Measurements from ENCODE around the gene TMCC2.

The TMCC2 gene

GRCh38 chr1:205255941-205256780 is 28.4 kb downstream of the TMCC2 start:
- H3K27me3 ChIP-seq (ENCODE audit: insufficient read depth, poor library complexity, severe bottlenecking): no peaks in the 10 kb centered on the region
- TF ChIP-seq POLR2AphosphoS5 (IDR thresholded peaks at IDR 0.05; ENCODE audit: low read depth) (no peak), CTCF (IDR thresholded peaks at IDR 0.05; ENCODE audit: insufficient read depth, low read length) (peak; percentile 84)
- no peak overlapping the region for H3K4me3 ChIP-seq (replicated peaks; ENCODE audit: insufficient read depth, low read length)
- H3K27ac ChIP-seq (replicated peaks): no peak overlapping the region
- DNase-seq (ENCODE audit: low read depth in 1 of 2, low spot score in 1 of 2): peak; percentile 66 to 87

GRCh38 chr1:205256951-205257625 is 29.3 kb downstream of the TMCC2 start:
- no peak for TF ChIP-seq GABPA (IDR thresholded peaks at IDR 0.05; ENCODE audit: low read depth)
- no peak for TF ChIP-seq REST (IDR thresholded peaks at IDR 0.05; ENCODE audit: insufficient replicate concordance, low read depth)
- no peak for TF ChIP-seq POLR2AphosphoS5 (IDR thresholded peaks at IDR 0.05; ENCODE audit: low read depth)
- no peak for TF ChIP-seq SPI1 (IDR thresholded peaks at IDR 0.05; ENCODE audit: borderline replicate concordance, low read depth)
- TF ChIP-seq CTCF (IDR thresholded peaks at IDR 0.05; ENCODE audit: insufficient read depth, low read length): no peak
- no peak overlapping the region for H3K27ac ChIP-seq (replicated peaks)

GRCh38 chr1:205257735-205258134 is 30.0 kb downstream of the TMCC2 start:
- no peak for DNase-seq (ENCODE audit: low read depth in 1 of 2, low spot score in 1 of 2)
- peaks cover 5% of the 10 kb centered on the region for H3K27me3 ChIP-seq (ENCODE audit: insufficient read depth, poor library complexity, severe bottlenecking)
- TF ChIP-seq GABPA (IDR thresholded peaks at IDR 0.05; ENCODE audit: low read depth): no peak
- no peak for TF ChIP-seq SPI1 (IDR thresholded peaks at IDR 0.05; ENCODE audit: borderline replicate concordance, low read depth)
- TF ChIP-seq CTCF (IDR thresholded peaks at IDR 0.05; ENCODE audit: insufficient read depth, low read length): no peak
- TF ChIP-seq REST (IDR thresholded peaks at IDR 0.05; ENCODE audit: insufficient replicate concordance, low read depth): no peak
- no peak for TF ChIP-seq POLR2AphosphoS5 (IDR thresholded peaks at IDR 0.05; ENCODE audit: low read depth)
- no peak overlapping the region for H3K27ac ChIP-seq (replicated peaks)
- no peak overlapping the region for H3K4me3 ChIP-seq (replicated peaks; ENCODE audit: insufficient read depth, low read length)

More at GRCh38 chr1:205256951-205257625, 29.3 kb downstream of the TMCC2 start:
- H3K27me3 ChIP-seq (ENCODE audit: insufficient read depth, poor library complexity, severe bottlenecking): peaks cover 3% of the 10 kb centered on the region
- no peak overlapping the region for H3K4me3 ChIP-seq (replicated peaks; ENCODE audit: insufficient read depth, low read length)
- no peak for DNase-seq (ENCODE audit: low read depth in 1 of 2, low spot score in 1 of 2)

Data from HL-60 (cell line).